CD1c-positive myeloid dendritic cell (primary cell): ENCODE results near the gene DPF1.
"Not testable (repeated sequence)": the region's sequence is repeated elsewhere in the genome, so short reads cannot be mapped to it uniquely, and the experiment has no call there.

Experiments
- DNase-seq: peaks from one replicate; pipeline ENCODE4 v3.0.0-alpha.2; 2016; ENCODE audit errors: extremely low spot score

DPF1 gene

GRCh38 chr19:38224014-38224862 lies at the start of gene DPF1:
TSS of gene DPF1 (minus strand) at chr19:38224222. CDS start at chr19:38224142, 80 bp downstream.
- peak; percentile 28 for DNase-seq

DNA sequence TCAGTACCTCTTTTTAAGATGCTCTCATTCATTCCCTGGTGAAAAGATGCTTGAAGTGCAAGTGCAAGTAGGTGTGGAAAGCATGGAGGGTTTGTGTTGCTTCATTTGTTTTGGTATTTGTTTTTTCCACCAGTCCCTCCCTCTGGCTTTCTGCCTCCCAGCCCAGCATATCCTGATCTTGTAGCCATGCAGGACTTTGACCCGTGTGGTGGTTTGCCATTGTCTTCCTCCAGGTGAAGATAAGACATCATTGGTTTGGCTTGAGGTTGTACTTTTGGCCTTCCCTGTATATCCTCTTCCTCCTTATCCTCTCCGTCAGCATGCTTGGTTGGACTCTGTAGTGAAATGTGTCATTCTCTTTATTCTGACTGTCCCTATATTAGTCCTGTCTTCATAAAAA lies 49.5 kb upstream of the DPF1 start:
- DNase-seq: no peak

DNA sequence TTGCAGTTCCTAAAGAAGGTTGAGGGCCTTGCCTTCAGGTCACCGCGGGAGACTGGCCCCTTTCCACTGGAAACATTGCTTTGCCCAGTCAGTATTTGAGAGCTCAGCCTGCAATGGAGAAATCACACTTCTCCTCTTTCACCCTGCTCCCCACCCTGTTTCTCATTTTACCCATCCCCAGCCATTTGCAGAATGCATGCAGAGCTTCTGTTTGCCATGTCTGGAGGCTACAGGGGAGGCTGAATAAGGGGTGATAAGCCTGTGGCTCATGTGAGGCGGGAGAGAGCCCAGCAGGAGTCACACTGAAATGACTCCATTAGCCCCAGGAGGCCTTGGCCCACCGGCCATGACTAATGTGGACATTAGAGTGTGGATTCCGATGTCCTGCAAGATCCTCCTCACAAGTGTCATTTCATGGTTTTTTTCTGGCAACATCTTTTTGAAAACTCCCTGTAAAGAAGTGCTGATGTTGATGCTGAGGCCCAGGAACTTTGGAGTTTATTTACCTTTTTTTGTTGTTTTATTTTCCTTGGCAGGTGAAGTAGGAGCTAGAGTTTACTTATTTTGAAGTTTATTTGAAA lies 46.7 kb upstream of the DPF1 start:
- no peak for DNase-seq

DNA sequence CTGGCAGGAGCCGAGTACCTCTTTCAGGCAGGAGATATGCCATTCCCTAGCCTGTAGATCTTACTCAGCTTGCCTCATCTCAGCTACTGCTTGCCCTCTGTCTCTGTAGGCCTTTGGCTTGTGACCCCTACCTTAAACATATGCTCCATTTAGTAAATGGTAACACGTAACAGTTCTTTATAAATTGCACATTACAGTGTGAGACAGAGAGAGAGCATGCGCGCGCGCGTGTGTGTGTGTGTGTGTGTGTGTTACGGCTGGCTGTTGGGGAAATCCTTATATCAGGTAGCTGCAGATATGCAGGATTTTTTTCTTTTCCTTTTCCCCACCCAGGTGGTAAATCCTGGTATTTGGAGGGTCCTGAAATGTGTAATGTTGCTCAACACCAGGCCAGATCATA lies 44.5 kb upstream of the DPF1 start:
- DNase-seq: no peak

- DNase-seq: no peak
These were observed 43.9 kb upstream of the DPF1 start for GRCh38 chr19:38267761-38268483.

GRCh38 chr19:38266981-38267597 lies 43.1 kb upstream of the DPF1 start:
- DNase-seq: peak; percentile 34

DNA sequence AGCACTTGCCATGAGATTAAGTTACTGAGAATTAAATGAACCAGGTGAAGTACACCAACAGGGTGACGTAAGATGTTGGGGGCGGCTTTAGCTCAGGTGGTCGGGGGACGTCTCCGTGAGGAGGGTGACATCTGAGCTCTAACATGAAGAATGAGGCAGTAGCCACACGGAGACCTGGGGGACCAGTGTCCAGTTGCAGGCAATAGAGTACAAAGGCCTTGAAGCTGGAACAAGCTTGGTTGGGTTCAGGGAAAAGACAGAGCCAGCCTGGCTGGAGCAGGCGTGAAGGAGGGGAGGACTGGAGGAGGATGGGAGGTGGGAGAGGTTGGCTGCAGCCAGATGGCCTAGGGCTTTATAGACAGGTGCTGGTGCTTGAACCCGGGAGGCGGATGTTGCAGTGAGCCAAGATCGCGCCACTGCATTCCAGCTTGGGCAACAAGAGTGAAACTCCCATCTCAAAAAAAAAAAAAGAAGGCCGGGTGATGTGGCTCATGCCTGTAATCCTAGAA lies 42.0 kb upstream of the DPF1 start:
- no peak for DNase-seq

GRCh38 chr19:38265213-38265861 lies 41.3 kb upstream of the DPF1 start:
- DNase-seq: peak; percentile 61

GRCh38 chr19:38264486-38265212 lies 40.6 kb upstream of the DPF1 start, which contains the start of gene SPINT2:
TSS of gene SPINT2 (plus strand) at chr19:38264573. CDS start at chr19:38264893, 320 bp downstream.
- peak; percentile 44 for DNase-seq

- peak; percentile 97 for DNase-seq
These were observed 39.9 kb upstream of the DPF1 start for GRCh38 chr19:38263689-38264485.

DNA sequence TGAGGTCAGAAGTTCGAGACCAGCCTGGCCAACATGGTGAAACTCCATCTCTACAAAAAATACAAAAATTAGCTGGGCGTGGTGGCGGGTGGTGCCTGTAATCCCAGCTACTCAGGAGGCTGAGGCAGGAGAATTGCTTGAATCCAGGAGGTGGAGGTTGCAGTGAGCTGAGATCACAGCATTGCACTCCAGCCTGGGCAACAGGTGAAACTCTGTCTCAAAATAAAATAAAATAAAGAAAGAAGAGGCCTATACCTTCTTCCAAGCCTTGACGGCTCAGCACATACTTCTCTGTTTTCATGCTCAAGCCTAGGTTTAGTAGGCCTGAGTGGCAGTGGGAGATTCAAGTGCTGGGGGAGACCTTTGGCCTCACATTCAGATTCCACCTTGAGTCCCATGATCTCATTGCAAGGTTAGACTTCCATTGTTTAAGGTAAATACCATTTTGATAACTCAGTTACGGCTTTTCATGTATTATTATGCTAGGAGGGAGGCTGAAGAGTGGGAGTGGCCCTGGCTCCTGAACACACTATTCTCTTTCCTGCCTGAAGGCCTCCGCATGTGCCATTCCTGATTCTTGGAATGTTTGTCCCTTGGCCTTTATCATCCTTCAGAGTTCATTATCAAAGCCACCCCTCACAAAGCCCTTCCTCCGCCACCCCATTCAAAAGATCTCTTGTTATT lies 38.7 kb upstream of the DPF1 start:
- DNase-seq: no peak

DNA sequence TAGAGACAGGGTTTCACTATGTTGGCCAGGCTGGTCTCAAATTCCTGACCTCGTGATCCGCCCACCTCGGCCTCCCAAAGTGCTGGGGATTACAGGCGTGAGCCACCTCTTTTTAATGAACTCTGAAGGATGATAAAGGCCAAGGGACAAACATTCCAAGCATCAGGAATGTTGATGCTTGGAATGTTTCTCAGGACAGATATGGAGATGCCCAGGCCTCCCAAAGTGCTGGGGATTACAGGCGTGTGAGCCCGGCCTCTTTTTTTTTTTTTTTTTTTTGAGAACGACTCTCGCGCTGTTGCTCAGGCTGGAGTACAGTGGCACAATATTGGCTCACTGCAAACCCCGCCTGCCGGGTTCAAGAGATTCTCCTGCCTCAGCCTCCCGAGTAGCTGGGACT lies 37.9 kb upstream of the DPF1 start:
- DNase-seq: not testable (repeated sequence)

- peak; percentile 40 for DNase-seq
These were observed 31.5 kb upstream of the DPF1 start for GRCh38 chr19:38255383-38256014.

GRCh38 chr19:38253788-38254187 lies 29.8 kb upstream of the DPF1 start:
- no peak for DNase-seq

DNA sequence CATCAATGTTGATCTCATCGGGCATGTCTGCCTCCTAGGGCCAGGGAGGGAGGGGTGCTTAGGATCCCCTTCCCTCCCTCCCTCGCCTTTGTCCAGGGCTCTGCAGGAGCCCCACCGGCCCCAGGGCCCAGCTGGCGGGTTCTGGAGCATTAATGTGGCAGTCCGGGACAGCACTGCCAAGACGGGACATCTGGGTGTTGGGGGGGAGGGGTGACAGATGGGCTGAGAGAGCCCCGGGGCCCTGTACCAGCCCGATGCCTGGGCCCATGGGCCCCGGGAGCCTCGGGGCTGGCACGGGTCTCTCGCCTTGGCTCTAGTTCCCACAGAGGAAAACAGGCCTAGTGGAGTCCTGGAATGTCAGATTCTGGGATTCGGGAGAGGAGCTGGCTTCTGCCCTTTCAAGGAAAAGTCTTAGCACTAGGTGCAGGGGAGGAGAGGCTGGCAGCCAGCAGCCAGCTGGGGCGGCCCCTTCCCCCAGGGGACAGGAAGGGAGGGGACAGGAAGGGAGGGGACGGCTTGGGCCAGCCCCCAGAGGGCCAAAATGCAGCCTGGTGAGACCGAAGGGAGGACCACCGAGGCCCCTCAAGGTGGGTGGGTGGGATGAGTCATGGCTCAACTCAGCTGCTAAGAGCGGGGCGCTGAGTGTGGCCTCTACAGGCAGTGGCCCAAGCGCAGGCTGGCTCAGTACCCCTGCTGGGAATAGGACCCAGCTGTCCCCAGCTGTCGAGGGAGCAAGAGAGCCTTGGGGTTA lies 29.1 kb upstream of the DPF1 start:
- DNase-seq: no peak

DNA sequence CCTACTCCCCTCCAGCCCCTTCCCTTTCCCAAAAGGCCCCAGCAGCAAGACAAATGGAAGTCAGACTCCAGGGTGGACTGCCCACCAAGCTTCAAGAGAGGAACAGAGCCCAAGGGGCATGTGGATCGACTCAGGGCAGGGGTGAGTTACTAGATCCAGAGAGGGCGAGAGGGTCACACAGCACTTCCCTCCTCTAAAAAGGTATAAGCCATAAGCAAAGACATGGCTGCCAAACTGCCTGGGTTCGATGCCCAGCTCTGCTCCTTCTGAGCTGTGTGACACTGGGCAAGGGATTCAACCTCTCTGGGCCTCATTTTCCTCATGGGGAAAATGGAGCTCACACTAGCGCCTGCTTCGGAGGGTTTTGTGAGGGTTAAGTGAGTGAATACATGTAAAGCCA lies 28.4 kb upstream of the DPF1 start:
- DNase-seq: no peak

DNA sequence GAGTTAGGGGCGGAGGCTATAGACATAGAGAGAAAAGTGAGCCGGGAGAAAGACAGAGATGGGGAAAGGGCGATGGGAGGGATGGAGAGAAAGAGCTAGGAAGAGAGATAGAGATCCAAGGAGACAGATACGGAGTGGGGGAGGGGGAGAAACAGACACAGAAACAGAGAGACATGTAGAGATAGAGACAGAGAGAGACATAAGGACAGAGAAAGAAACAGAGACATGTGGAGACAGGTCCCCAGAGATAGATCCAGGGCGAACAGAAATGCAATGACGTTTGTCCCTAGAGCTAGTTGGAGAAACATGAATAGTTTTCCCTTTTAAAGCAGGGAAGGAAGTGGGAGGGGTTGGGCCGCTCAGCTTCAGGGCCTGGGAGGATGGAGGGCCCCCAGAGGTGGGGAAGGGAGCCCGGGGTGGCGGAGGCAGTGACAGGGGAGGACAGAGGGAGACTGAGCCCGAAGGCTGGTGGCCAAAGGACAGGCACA lies 27.6 kb upstream of the DPF1 start:
- DNase-seq: no peak
